Dedifferentiated amniotic fluid mesenchymal stem cell (primary cell): ENCODE measurements around the gene C5orf63.
"Not testable (repeated sequence)": the region's sequence is repeated elsewhere in the genome, so short reads cannot be mapped to it uniquely, and the experiment has no call there.

Source experiments
- DNase-seq: peaks from one replicate; pipeline ENCODE4 v3.0.0-alpha.2; 2016; ENCODE audit errors: extremely low spot score

C5orf63 gene

GRCh38 chr5:127074466-127074865, 1.2 kb upstream of the C5orf63 start:
- DNase-seq: no peak

- DNase-seq: no peak
Measured at GRCh38 chr5:127070243-127070642, 3.1 kb downstream of the C5orf63 start.

GRCh38 chr5:127068493-127069214, 4.6 kb downstream of the C5orf63 start:
- DNase-seq: no peak

DNA sequence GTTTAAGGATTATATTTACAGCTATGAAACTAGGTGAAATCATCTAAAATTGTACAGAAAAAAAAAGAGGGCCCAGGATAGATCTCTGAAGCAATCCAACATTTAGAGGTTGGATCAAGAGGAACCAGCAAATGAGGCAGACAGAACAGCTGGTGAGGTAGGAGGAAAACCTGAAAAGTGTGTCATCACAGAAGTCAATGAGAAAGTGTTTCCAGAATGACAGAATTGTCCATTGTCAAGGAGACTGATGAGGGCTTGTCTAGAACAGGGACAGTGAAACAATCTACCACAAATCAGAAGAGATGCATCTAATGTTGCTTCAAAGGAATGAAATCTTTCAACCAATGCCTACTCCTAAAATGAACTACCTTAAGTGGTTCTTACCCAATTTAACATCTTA, 6.6 kb downstream of the C5orf63 start:
- no peak for DNase-seq

GRCh38 chr5:127064253-127064840, 9.0 kb downstream of the C5orf63 start:
- no peak for DNase-seq

- DNase-seq: no peak
Measured at GRCh38 chr5:127063257-127063913, 9.9 kb downstream of the C5orf63 start.

DNA sequence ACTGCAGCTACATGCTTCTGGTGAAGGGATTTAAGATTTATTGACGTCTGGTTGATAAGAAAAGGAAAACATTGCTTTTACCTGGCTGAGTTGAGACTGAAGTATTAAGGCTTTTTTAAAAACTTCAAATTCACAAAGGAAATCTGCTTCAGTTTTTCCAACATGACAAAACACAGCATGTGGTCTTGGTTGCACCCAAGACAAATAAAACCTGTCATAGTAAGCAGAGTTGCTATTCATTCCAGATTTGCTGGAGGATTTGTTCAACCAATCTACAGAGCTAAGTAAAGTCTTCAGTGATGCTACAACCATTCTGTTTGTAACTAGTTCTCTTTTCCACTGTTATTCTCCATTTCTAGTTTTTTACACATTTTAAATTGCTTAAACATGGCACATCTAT, 11.3 kb downstream of the C5orf63 start:
- DNase-seq: no peak

- DNase-seq: no peak
Measured at GRCh38 chr5:127061537-127061936, 11.8 kb downstream of the C5orf63 start.

GRCh38 chr5:127060470-127060985, 12.8 kb downstream of the C5orf63 start:
- DNase-seq: no peak

DNA sequence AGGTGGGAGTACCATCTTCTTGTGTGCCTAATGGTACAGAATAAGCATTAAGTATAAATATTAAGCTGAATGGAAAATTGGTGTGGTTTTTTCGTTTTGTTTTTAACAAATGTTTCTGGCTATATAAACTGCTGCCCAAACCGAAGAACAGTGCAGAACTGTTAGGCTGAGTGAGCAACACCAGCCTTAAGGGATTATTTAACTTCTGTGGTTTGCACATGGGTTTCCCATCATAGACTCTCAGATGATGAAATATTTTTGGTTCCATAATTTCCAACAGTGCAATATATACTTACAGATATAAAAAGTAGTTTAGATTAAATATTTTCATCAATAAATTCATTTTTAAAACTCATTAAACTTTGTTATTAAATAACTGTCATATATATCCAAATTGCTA, 16.4 kb downstream of the C5orf63 start:
- no peak for DNase-seq

GRCh38 chr5:127055880-127056653, 17.2 kb downstream of the C5orf63 start:
- no peak for DNase-seq

- DNase-seq: not testable (repeated sequence)
Measured at GRCh38 chr5:127053551-127053950, 19.8 kb downstream of the C5orf63 start.

GRCh38 chr5:127053049-127053448, 20.3 kb downstream of the C5orf63 start:
- no peak for DNase-seq

- DNase-seq: no peak
Measured at GRCh38 chr5:127051591-127051990, 21.7 kb downstream of the C5orf63 start.

GRCh38 chr5:127046343-127047072, 26.8 kb downstream of the C5orf63 start:
- no peak for DNase-seq

- no peak for DNase-seq
Measured at GRCh38 chr5:127042593-127042992, 30.7 kb downstream of the C5orf63 start.

- DNase-seq: no peak
Measured at GRCh38 chr5:127041571-127041970, 31.7 kb downstream of the C5orf63 start.

DNA sequence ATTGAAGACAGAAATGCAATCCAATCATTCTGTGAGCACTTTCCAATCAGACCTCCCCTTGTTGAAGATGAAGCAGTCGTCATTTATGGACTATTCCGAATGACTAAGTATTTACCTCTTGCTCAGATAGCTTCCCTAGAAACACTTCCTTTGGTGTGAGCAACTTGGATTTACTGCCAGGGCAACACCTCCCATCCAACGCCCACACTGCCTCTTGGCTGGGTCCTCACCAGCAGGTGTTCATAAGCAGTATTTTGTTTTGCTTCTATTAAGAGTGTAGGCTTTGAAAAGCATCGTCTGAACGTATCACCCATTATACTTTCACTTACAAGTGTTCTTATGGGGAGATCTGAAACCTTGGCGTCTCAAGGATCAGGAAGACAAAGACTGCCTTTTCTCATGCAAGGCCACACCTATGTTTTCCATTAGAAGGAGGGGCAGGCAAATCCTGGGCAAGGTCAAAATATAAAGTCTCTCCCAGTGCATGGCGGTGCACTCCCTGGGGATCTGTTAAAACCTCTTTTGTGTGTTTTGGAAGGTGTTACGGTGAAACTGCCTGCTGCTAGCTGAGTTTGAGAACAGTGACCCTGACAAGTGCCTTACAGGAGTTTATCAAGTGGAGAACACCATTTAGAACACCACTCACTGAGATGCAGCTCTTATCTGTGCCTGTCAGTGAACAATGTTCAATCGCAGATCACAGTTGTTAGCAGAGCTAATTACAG, 32.3 kb downstream of the C5orf63 start:
- DNase-seq: no peak

GRCh38 chr5:127038550-127038949, 34.8 kb downstream of the C5orf63 start:
- no peak for DNase-seq

GRCh38 chr5:127031863-127032232, 41.5 kb downstream of the C5orf63 start:
- no peak for DNase-seq
